HK-2 (cell line): ENCODE data around the gene DNER.
"Not testable (repeated sequence)": the region's sequence is repeated elsewhere in the genome, so short reads cannot be mapped to it uniquely, and the experiment has no call there.

ENCODE experiments used
- DNase-seq: peaks from one replicate; pipeline ENCODE4 v3.0.0-alpha.2; 2018; ENCODE audit not compliant: unreplicated experiment

Gene DNER

GRCh38 chr2:229340086-229340760 lies 374.1 kb downstream of the DNER start:
- DNase-seq: no peak

- DNase-seq: no peak
Observed at GRCh38 chr2:229339618-229340017, 374.7 kb downstream of the DNER start.

- not testable (repeated sequence) for DNase-seq
Observed at GRCh38 chr2:229339171-229339570, 375.2 kb downstream of the DNER start.

GRCh38 chr2:229335877-229336346 lies 378.4 kb downstream of the DNER start:
- DNase-seq: no peak

- no peak for DNase-seq
Observed at GRCh38 chr2:229335330-229335729, 379.0 kb downstream of the DNER start.

- DNase-seq: no peak
Observed at GRCh38 chr2:229330952-229331351, 383.4 kb downstream of the DNER start.

GRCh38 chr2:229319558-229319957 lies 394.8 kb downstream of the DNER start:
- DNase-seq: no peak

GRCh38 chr2:229314117-229314516 lies 400.2 kb downstream of the DNER start:
- no peak for DNase-seq

- DNase-seq: no peak
Observed at GRCh38 chr2:229313591-229313990, 400.8 kb downstream of the DNER start.
